Globus pallidus (tissue), 1 donor: ENCODE results near the gene JMJD8.

Experiments
- DNase-seq: peaks from one replicate; pipeline ENCODE4 v3.0.0-alpha.2; 2015; ENCODE audit warnings: low spot score

Gene JMJD8

DNA sequence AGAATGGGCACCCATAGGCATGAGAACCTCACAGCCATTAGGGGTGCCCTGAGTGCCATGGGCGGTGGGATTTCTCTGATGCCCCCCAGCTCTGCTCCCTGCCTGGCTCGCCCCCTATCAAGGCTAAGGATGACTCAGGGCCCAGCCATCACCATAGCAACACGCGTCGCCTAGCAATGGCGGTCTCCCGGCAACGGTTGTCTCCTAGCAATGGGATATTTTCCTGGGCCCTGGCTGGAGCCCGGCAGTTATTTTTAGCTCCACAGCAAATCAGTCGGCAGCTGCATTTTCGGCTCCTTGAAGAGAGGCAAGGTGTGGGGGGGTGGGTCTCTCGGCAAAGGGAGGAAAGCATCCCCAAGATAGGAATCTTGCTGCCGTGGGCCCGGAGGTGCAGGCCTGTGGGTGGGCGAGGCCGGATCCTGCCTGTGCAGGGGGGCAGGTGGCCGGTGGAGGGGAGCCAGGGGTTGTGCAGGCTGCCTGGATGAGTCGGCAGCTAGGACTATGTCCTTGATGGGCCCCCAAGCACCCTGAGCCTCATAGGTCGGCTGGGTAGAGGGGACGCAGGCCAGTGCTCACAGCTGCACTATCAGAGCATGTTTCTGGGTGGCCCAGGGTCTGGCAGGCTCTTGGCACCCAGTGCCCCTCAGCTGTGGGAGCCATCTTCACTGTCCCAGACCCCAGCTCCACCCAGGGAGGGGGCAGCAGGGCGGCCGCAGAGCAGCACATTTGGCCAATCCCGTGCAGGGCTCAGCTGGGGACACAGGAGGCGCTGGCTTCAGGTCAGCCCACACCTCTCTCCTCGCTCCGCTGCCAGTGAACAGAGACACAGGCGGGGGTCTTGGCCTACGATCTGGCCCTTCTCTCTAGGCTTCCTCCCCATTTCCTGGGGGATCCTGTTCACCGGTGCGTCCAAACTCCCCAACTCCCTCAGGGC lies 25.7 kb upstream of the JMJD8 start:
- DNase-seq: peak; percentile 73

DNA sequence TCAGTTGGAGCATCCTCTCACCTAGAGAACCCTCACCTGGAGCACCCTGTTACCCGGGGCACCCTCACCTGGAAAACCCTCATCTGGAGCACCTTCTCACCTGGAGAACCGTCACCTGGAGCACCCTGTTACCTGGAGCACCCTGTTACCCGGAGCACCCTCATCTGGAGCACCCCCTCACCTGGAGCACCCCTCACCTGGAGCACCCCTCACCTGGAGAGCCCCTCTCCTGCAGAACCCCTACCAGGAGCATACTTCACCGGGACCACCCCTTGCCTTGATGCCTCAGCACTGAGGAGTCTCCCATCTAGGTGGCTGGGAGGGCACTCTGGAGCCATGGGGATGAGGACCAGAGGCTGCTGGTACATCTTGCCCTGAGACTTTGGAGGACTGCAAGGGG lies 24.8 kb upstream of the JMJD8 start:
- no peak for DNase-seq

GRCh38 chr16:708019-708418 lies 23.9 kb upstream of the JMJD8 start:
- no peak for DNase-seq

DNA sequence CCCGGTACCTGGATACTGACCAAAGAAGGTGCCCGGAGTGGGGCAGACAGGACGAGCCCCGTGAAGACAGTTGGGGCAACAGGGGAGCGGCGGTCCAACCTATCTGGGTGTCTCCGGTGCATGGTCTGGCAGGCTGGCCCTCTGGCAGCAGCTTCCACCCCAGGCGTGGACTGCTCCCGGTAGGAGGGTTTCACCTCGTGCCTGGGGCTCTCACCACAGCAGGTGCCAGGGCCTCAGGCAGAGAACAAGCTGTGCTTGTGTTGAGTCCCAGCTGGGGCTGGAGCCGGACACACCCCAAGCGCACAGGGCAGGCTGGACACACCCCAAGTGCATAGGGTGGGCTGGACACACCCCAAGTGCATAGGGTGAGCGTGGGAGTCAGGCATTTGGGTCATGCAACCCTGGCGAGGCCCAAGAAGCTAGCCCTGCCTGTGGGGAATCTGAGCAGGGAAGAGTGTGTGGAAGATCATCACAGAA lies 23.0 kb upstream of the JMJD8 start:
- no peak for DNase-seq

- DNase-seq: no peak
Measured at GRCh38 chr16:706189-707061, 22.3 kb upstream of the JMJD8 start.

- DNase-seq: no peak
Measured at GRCh38 chr16:705431-706188, 21.5 kb upstream of the JMJD8 start, which contains the start of gene FBXL16. FBXL16 (minus strand) TSS chr16:705801; CDS start chr16:697405, 8,396 bp downstream.

- no peak for DNase-seq
Measured at GRCh38 chr16:704552-705380, 20.6 kb upstream of the JMJD8 start.

DNA sequence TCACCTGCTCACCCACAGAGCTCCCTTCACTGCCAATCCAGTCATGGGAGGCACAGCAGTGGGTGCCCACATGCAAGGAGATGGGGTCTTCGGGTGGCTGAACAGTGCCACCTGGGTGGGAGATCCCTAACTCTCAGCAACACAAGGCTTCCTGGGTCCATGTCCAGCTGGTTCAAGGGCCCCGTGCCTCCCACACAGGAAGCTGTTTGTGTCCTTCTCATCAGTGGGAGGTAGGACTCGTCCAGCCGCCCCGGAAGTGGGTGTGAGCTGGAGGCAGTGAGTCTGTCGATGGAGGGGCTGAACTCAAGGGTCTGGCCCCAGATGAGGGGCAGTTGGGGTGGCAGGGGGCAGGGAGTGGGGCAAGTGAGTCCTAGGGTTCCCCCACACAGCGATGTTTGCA lies 19.9 kb upstream of the JMJD8 start:
- DNase-seq: no peak

DNA sequence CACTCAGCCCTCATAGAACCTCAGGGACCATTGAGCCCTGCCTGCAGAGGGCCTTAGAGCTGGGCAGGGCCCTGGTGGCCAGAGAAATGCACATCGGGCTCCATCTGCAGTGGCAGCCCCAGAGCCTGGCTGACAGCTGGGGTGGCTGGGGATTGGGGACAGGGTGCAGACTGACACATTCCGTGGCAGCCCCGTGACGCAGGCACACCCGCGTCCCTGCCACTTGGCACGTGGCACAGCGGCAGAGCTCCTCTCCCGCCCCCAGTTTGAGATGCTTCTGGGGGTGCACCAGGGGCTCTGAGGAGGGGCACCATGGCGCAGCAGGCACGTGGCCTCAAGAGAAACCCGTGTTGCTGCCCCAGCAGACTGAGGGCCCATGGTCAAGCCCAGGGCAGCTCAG lies 19.3 kb upstream of the JMJD8 start:
- DNase-seq: no peak

GRCh38 chr16:702341-702740 lies 18.2 kb upstream of the JMJD8 start:
- no peak for DNase-seq

DNA sequence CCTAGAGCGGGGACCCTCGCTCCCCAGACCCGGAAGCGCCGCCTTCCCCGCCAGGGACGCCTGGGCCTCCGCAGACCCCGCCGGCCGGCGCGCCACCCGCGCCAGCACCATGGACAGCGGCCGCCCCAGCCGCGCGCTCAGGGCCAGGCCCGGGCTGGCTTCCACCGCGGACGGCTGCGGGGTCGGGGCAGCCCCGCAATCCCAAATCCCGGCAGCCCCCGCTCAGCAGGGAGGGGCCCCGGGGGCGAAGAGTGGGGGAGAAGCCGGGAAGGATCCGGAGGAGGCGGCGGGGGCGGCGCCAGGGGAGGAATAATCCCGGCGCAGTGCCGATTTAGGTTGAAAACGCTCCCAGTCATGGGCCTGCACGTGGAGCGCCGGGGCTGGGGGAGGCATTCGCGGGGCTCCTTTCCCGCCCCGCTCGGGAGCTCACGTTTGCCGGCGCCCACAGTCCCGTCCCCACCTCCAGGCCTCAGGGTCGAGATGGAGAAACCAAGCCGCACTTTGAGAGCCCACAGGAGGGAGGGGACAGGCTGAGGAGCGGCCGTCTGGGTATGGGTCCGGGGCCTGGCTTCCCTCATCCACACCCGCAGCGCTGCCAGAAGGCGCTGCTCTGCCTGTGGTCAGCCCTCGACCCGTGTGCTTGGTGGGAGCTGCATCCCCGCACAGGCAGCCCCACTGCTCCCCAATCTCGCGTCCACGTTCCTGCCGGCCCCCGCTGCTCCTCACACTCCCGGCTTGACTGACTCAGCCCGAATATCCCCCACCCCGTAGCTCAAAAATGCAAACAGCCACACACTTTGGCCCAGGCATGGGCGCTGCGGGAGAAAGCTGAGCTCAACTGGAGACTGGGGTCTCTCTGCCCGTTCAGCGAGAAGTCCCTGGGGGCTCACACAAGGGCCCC lies 16.8 kb upstream of the JMJD8 start:
- no peak for DNase-seq

GRCh38 chr16:698911-699671 lies 15.0 kb upstream of the JMJD8 start:
- DNase-seq: no peak

DNA sequence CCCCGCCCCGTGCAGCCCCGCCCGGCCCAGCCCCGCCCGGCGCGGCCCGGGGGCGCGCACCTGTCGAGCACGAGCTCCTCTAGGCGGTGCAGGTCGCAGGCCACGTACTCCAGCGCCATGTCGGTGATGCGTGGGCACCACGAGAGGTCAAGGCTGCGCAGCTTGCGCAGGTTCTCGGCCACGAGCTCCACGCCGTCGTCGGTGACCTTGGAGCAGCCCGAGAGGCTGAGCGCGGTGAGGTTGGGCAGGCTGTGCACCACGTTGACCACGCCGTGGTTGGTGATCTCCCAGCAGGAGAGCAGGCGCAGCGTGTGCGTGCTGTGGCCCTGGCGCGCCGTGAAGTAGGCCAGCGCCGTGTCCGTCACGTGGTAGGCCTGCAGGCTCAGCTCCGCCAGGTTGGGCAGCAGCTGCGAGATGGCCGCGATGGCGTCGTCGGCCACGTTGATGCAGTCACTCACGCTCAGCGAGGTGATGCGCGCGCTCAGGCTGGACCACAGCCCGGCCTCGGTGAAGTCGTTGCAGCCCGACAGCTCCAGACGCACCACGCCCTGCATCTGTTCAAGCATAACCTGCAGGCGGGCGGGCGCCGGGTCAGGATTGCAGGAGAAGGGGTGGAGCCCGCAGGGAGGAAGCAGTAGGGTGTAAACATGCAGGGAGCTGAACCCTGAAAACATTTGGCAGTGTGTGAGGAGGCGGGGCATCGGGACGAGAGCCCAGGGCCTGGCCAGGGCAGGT lies 11.4 kb upstream of the JMJD8 start:
- no peak for DNase-seq

- no peak for DNase-seq
Measured at GRCh38 chr16:694863-695354, 10.8 kb upstream of the JMJD8 start.

DNA sequence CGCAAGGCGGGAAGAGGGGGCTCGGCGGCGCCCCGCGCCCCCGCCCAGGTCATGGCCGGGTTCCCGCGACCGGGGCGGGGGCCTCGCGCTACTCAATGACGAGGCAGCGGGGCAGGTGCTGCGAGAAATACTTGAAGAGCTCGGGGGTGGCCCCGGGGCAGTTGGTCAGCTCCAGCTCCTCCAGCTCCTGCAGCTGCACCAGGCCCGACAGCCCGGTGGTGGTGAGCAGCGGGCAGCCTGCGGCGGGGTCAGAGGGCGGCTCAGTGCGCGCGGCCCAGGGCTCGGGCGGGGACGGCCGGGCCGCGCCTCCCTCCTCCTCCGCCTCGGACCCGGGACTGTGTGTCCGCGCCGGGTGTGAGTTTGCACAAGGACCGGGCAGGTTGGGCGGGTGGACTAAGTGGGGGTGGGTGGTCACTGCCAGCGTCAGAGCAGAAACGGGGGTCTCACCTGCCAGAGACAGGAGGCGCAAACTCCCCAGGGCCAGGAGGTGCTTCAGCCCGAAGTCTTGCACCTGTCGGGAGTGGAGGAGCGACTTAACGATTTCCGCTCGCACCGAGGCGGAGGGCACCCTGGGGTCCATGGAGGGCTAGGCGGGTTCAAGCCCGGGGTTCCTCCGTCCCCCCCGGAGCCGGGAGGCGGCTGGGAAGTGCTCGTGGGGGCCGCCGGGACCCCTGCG lies 10.2 kb upstream of the JMJD8 start:
- no peak for DNase-seq

GRCh38 chr16:693766-694165 lies 9.6 kb upstream of the JMJD8 start:
- no peak for DNase-seq

DNA sequence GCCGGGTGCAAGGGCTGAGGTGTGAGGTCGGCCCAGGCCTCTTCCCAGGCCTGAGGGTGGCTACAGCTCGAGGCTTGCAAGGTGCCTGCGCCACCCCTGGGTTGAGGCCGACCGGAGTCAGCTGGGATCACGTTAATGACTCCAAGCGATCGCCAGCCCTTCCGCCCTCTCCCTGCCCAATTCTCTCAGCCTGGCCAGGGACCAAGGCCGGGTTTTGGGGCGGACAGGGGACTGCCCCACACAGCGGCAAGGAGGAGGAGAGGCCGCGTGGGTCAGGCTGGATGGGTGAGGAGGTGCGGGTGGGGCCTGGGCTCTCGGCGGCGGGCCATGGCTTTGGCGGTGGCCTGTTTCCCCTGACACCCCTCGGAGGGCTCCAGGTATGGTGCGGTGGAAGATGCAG lies 9.2 kb upstream of the JMJD8 start:
- DNase-seq: no peak
